Fibroblast of the aortic adventitia (primary cell): ENCODE data around the gene VEGFC. TPM values are rescaled to one million over a fixed set of nuclear protein-coding genes. Genes with fewer than 3 reads are reported as not detected.

Experiments used
- DNase-seq: peaks from one replicate; pipeline ENCODE4 v3.0.0-alpha.2; 2010; ENCODE audit warnings: low read depth
- H3K4me3 ChIP-seq: 2 replicates; pipeline ENCODE4 v1.5.1; 2011; ENCODE audit warnings: low read depth, mild to moderate bottlenecking, control low read depth, low read length, moderate library complexity
- total RNA-seq: library from RNA; depleted of rRNA; stranded (reverse); fragments of >200 nt; gene quantifications from 2 replicates; pipeline ENCODE4 v1.2.3, GENCODE V29; 2012; ENCODE audit warnings: low replicate concordance
- TF ChIP-seq, protein P1 (sequence below): IDR thresholded peaks from 2 replicates; pipeline ENCODE4 v1.5.1; 2011; ENCODE audit warnings: mild to moderate bottlenecking, low read length, control low read depth, inconsistent platforms; ENCODE audit not compliant: insufficient read depth

VEGFC gene
- total RNA-seq, 1 donor = 42.9 TPM

DNA sequence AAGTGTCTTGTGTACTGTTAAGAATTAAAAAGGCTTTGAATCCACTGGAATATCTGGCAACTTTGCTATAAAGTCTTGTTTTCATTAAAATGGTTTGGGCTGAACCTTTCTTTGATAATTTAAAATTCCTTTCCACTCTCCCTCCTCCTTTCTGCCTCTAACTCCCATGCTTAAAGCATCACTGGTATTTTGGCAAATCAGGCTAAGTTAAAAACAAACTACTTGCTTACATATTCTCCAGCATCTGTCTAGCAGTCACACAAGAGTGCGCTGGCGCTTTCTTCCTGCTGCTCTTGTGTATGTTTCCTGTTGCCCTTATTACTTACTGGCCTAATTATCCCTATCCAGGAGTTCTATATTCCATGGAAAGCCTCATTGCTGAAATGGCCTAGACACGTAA is 136.6 kb downstream of the VEGFC start:
- TF ChIP-seq, protein P1, sequence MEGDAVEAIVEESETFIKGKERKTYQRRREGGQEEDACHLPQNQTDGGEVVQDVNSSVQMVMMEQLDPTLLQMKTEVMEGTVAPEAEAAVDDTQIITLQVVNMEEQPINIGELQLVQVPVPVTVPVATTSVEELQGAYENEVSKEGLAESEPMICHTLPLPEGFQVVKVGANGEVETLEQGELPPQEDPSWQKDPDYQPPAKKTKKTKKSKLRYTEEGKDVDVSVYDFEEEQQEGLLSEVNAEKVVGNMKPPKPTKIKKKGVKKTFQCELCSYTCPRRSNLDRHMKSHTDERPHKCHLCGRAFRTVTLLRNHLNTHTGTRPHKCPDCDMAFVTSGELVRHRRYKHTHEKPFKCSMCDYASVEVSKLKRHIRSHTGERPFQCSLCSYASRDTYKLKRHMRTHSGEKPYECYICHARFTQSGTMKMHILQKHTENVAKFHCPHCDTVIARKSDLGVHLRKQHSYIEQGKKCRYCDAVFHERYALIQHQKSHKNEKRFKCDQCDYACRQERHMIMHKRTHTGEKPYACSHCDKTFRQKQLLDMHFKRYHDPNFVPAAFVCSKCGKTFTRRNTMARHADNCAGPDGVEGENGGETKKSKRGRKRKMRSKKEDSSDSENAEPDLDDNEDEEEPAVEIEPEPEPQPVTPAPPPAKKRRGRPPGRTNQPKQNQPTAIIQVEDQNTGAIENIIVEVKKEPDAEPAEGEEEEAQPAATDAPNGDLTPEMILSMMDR = no peak
- peak; percentile 56 for DNase-seq
- no peak overlapping the region for H3K4me3 ChIP-seq

DNA sequence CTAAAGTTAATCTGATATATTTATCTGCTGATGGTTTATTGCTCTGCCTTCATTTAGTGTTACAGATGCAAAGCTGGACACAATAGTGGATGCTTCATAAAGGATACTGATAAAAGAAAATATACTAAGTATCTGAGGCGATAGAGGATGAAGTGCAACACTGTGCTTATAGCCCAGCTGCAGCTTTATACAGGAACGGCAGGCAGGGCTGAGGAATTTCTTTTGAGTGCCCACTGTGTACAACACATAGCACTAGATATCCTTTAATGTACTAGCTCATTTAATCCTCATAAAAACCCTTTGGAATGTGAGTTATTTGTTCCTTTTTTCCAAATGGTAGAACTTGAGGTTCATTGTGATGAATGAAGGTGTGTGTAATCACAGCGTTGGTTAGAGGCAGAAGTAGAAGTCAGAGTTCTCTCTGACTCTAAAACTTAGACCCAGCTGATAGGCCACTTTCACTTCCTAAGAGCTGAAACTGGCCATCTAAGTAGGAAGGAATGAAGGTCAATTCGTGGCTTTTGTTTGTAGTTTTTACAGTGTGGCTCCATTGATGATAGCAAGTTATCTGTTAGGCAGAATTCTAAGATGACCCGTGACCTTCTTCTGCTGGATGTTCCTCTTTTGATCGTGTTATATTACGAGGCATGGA is 138.0 kb downstream of the VEGFC start:
- H3K4me3 ChIP-seq = no peak overlapping the region
- no peak for DNase-seq
- TF ChIP-seq, protein P1 = no peak

DNA sequence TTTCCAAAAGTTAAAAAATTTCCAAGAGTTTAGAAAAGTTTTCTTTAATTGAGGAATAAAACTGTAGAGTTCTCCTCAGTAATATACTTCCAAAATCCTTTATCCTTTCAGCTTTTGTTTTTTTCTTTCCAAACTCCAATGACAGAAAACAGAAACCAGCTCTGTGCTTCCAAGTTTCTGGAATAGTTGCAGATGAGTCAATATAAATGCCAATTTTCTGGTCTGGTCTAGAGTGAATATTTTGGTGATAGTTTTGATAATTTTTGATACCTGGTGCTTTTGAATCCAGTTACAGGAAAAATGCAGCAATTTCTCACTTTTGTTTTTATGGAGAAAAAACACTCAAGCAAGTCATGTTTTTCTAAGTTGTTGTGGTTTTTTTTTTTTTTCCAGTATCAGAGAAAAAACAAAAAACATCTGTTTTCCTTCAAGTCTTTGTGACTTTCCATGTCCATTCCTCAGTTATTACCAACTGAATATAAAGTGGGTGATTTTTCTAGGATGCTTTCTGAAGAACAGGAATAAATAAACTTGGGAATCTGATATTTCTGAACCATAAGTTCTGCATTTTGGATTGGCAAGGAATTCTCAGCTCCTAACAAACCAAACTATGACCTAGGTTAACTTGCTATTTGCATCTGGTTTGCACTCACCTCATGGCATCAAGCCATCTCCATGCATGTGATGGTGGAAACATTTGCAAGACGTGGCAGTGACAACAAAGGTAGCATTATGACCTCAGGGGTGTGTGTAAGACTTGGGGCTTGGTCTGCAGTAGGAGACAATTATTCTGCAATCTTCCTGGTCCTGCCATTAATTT is 139.1 kb downstream of the VEGFC start:
- DNase-seq = peak; percentile 50
- no peak overlapping the region for H3K4me3 ChIP-seq
- TF ChIP-seq, protein P1 = no peak

DNA sequence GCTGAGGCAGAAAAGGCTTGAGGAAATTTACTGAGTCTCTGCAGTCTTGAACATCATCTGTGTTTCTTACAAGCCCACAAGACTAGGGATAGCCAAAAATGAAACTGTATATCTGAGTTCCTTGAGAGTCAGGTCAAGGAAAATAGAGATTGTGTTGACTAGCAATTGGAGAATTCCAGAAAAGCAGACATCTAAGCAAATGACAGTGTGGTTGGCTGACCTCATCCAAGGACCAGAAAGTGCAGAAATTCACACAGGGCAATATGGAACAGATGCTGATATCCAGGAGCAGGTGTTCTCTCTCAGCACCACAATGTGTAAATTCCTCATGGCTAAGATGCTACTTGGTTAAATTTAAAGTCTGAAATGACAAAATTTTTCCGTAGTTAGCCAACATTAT is 146.4 kb downstream of the VEGFC start:
- H3K4me3 ChIP-seq = no peak overlapping the region
- DNase-seq = no peak
- TF ChIP-seq, protein P1 = no peak

DNA sequence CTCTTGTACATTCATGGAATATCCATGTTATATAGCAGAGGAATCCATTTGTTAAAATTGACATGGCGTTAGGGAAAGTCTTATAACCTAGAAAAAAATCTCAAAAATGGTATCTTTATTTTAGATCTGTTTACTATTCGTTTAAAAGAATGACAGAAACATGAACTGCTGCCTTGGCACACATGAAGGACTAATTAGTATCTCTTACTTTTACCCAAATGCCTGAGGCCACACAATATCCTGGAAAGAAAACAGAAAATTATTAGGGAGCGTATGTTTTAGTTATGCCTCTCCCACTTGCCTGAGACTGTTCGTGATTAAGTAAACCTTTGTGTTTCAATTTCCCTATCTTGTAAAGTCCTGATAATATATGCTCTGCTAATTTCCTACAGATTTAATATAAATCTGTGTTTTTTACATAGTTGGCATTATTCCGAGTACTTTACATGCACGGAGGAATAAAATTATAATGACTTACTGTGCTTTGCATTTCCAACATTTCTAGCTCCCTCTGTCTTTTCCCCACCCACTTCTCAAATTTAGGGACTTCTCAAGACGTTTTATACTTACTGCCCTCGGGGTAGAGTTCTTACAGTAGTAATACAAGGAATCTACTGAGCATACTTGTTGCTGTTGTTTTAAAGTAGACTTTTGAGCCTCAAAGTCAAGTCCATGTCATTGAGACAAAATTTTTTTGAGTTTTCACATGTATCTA is 147.3 kb downstream of the VEGFC start:
- H3K4me3 ChIP-seq = no peak overlapping the region
- TF ChIP-seq, protein P1 = no peak
- DNase-seq = no peak

DNA sequence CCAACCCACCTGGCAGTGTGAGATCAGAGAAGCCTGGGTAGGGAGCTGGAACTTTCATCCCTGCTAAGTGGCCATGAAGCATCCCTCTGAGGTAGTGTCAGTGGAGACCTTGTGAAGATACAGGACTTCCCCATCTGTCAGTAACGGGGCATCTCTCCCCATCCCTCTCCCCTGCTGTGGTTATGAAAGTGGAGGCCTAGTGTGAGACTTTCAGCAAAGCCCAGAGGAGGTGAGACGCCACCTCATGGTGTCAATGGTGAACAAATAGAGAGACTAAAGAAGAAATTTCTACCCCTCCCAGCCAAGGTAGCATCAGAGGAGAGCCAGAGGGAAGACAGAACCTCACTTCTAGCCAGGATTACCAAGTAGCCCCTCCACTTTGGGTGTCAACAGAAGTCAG is 150.2 kb downstream of the VEGFC start:
- TF ChIP-seq, protein P1 = no peak
- no peak overlapping the region for H3K4me3 ChIP-seq
- DNase-seq = no peak
